Stimulated activated CD8-positive, alpha-beta memory T cell treated with anti-CD3 and anti-CD28 coated beads, Interleukin-7, amount 100 ng/mL, for 48 hours (primary cell): ENCODE measurements around the gene ARMC5.
"Not testable (repeated sequence)": the region's sequence is repeated elsewhere in the genome, so short reads cannot be mapped to it uniquely, and the experiment has no call there.

ENCODE experiments used
- DNase-seq, 2 donors: peaks; one replicate each; pipeline ENCODE4 v3.0.0-alpha.2; 2020; ENCODE audit warnings: low read depth in 1 of 2; ENCODE audit errors: extremely low read depth in 1 of 2

The ARMC5 gene

GRCh38 chr16:31430380-31431052 is 28.8 kb upstream of the ARMC5 start:
- no peak for DNase-seq

GRCh38 chr16:31435341-31436220 is 23.7 kb upstream of the ARMC5 start:
- no peak for DNase-seq

- no peak for DNase-seq
These were observed 22.9 kb upstream of the ARMC5 start for GRCh38 chr16:31436221-31437045.

- DNase-seq, result no peak
These were observed 20.9 kb upstream of the ARMC5 start for GRCh38 chr16:31438414-31438813.

GRCh38 chr16:31439023-31439422 is 20.3 kb upstream of the ARMC5 start:
- not testable (repeated sequence) for DNase-seq

- no peak for DNase-seq
These were observed 19.8 kb upstream of the ARMC5 start for GRCh38 chr16:31439519-31439918.

GRCh38 chr16:31440516-31441184 is 18.7 kb upstream of the ARMC5 start:
- no peak for DNase-seq

- no peak for DNase-seq
These were observed 17.3 kb upstream of the ARMC5 start for GRCh38 chr16:31441956-31442355.

GRCh38 chr16:31445931-31446330 is 13.4 kb upstream of the ARMC5 start:
- DNase-seq, result not testable (repeated sequence)

GRCh38 chr16:31451201-31451600 is 8.1 kb upstream of the ARMC5 start:
- DNase-seq, result no peak

GRCh38 chr16:31451681-31452351 is 7.5 kb upstream of the ARMC5 start:
- no peak for DNase-seq

GRCh38 chr16:31452631-31453106 is 6.6 kb upstream of the ARMC5 start:
- DNase-seq, result no peak

GRCh38 chr16:31453255-31454204 is 5.8 kb upstream of the ARMC5 start:
- DNase-seq, result no peak

GRCh38 chr16:31455601-31456314 is 3.5 kb upstream of the ARMC5 start:
- DNase-seq, result no peak

GRCh38 chr16:31456988-31457360 is 2.3 kb upstream of the ARMC5 start:
- no peak for DNase-seq

GRCh38 chr16:31458073-31458843 is 1.0 kb upstream of the ARMC5 start:
- DNase-seq, result peak in 1 of 2 donors; percentile 34

- peak; percentile 98 to 100 for DNase-seq
These were observed 633 bp downstream of the ARMC5 start for GRCh38 chr16:31459687-31460581.
